Neural progenitor cell (in vitro differentiated cells): Measurements from ENCODE around the gene RIMKLA. TPM values are rescaled to one million over a fixed set of nuclear protein-coding genes. Genes with fewer than 3 reads are reported as not detected.

Experiments
- DNase-seq: peaks from one replicate; pipeline ENCODE4 v3.0.0-alpha.2; 2016; ENCODE audit warnings: low spot score
- H2AFZ ChIP-seq: fragments of 200-600 bp; sonication (generic); replicated peaks from 2 replicates; pipeline ENCODE4 v1.6.1; 2016; ENCODE audit warnings: antibody characterized with exemption
- H3F3A ChIP-seq: fragments of 200-600 bp; sonication (generic); 2 replicates; pipeline ENCODE4 v1.6.1; 2016; ENCODE audit warnings: antibody characterized with exemption, low read depth
- H3K27ac ChIP-seq: fragments of 200-600 bp; sonication (generic); 2 replicates; pipeline ENCODE4 v1.5.1; 2016; ENCODE audit warnings: mild to moderate bottlenecking
- H3K27me3 ChIP-seq: fragments of 200-600 bp; sonication (generic); 2 replicates; pipeline ENCODE4 v1.6.1; 2016; ENCODE audit warnings: mild to moderate bottlenecking, moderate library complexity
- H3K36me3 ChIP-seq: fragments of 200-600 bp; sonication (generic); 2 replicates; pipeline ENCODE4 v1.5.1; 2016
- H3K4me1 ChIP-seq: fragments of 200-600 bp; sonication (generic); 2 replicates; pipeline ENCODE4 v1.6.1; 2016; ENCODE audit warnings: mixed run types
- H3K4me2 ChIP-seq: fragments of 200-600 bp; sonication (generic); 2 replicates; pipeline ENCODE4 v1.6.1; 2016
- H3K4me3 ChIP-seq: fragments of 200-600 bp; sonication (generic); 2 replicates; pipeline ENCODE4 v1.5.1; 2016
- H3K79me2 ChIP-seq: fragments of 200-600 bp; sonication (generic); 2 replicates; pipeline ENCODE4 v1.6.1; 2016; ENCODE audit warnings: low read depth
- H3K9ac ChIP-seq: fragments of 200-600 bp; sonication (generic); 2 replicates; pipeline ENCODE4 v1.6.1; 2016
- H3K9me3 ChIP-seq: fragments of 200-600 bp; sonication (generic); 2 replicates; pipeline ENCODE4 v1.5.1; 2016; ENCODE audit warnings: low read depth
- H4K20me1 ChIP-seq: fragments of 200-600 bp; sonication (generic); 2 replicates; pipeline ENCODE4 v1.6.1; 2016; ENCODE audit warnings: low read depth
- H3K27ac Mint-ChIP-seq: 3 replicates; pipeline ENCODE4 v1.8.0; 2021; ENCODE audit warnings: mixed read lengths
- H3K27me3 Mint-ChIP-seq: 2 replicates; pipeline ENCODE4 v1.8.0; 2022; ENCODE audit warnings: low read depth, mild to moderate bottlenecking, inconsistent platforms, moderate library complexity, mixed read lengths; ENCODE audit not compliant: insufficient read depth
- H3K36me3 Mint-ChIP-seq: 3 replicates; pipeline ENCODE4 v1.8.0; 2021; ENCODE audit warnings: mixed read lengths
- H3K4me1 Mint-ChIP-seq: 3 replicates; pipeline ENCODE4 v1.8.0; 2021; ENCODE audit warnings: mixed read lengths
- H3K4me3 Mint-ChIP-seq: 3 replicates; pipeline ENCODE4 v1.8.0; 2021; ENCODE audit warnings: mild to moderate bottlenecking, moderate library complexity, mixed read lengths
- H3K9me3 Mint-ChIP-seq: 3 replicates; pipeline ENCODE4 v1.8.0; 2020; ENCODE audit warnings: mixed read lengths
- CTCF ChIP-seq: fragments of 200-600 bp; sonication (generic); IDR thresholded peaks from 2 replicates; pipeline ENCODE4 v1.5.1; 2017; ENCODE audit warnings: antibody characterized with exemption, mild to moderate bottlenecking
- EZH2 ChIP-seq: fragments of 200-600 bp; sonication (generic); IDR thresholded peaks from 2 replicates; pipeline ENCODE4 v1.6.1; 2017; ENCODE audit warnings: antibody characterized with exemption, mild to moderate bottlenecking, moderate library complexity
- EZH2phosphoT487 ChIP-seq: fragments of 200-600 bp; sonication (generic); IDR thresholded peaks from 2 replicates; pipeline ENCODE4 v1.6.1; 2017; ENCODE audit warnings: antibody characterized with exemption
- total RNA-seq: library from RNA; depleted of rRNA; stranded (reverse); fragments of >200 nt; gene quantifications from 2 replicates; pipeline ENCODE4 v1.2.3, GENCODE V29; 2015; ENCODE audit warnings: low replicate concordance

The RIMKLA gene
- total RNA-seq, 1 donor from 2014 or later = 5.4 TPM

DNA sequence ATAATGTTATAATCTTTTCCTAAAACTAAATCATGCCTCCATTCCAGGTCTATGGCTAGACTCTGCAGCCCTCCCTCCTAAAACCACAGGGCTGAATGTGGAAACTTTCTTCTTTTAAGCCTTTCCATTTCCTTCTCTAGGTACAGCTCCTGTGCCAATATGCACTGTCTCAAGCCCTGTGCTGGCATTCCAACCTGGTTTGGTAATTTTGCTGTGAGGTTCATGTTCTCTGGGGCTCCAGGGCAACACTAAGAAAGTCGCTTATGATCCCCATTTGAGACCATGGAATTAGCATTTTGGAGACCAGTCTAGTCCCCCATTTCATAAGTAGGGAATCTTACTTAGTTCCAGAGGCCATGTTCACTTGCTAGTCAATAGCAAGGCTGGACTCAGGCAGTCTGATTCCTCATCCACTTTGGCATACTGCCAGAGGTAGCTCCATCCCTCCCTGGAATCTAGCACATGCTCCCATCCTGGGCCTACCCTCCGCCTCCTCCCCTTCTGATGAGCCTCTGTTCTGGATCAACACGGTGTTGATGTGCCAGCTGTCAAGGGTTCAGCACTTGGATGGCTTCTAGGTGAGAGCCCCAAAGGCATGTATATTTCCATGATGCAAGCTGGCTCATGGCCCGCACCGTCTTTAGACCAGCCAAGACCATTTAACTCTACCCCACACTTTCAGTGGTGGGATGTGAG lies 38.7 kb downstream of the RIMKLA start:
- Histone ChIP-seq H3K4me3 (no peak overlapping the region), H3F3A (peaks cover 11% of the 10 kb centered on the region), H3K4me2 (peak overlapping the region; percentile 38), H3K27me3 (no peaks in the 10 kb centered on the region), H3K79me2 (no peaks in the 10 kb centered on the region), H2AFZ (no peak overlapping the region), H3K9ac (no peak overlapping the region), H4K20me1 (no peaks in the 10 kb centered on the region), H3K27ac (no peak overlapping the region), H3K9me3 (no peaks in the 10 kb centered on the region), H3K36me3 (no peaks in the 10 kb centered on the region), H3K4me1 (peaks cover 18% of the 10 kb centered on the region)
- Mint-ChIP-seq H3K36me3 (no peaks in the 10 kb centered on the region), H3K9me3 (no peaks in the 10 kb centered on the region), H3K27me3 (peaks cover 2% of the 10 kb centered on the region), H3K4me1 (peaks cover 32% of the 10 kb centered on the region), H3K4me3 (no peak overlapping the region), H3K27ac (no peak overlapping the region)
- DNase-seq = no peak
- TF ChIP-seq CTCF (no peak), EZH2 (no peak), EZH2phosphoT487 (no peak)

- Mint-ChIP-seq H3K4me1 (peaks cover 32% of the 10 kb centered on the region), H3K4me3 (no peak overlapping the region), H3K9me3 (no peaks in the 10 kb centered on the region), H3K27ac (no peak overlapping the region), H3K36me3 (no peaks in the 10 kb centered on the region), H3K27me3 (peaks cover 2% of the 10 kb centered on the region)
- peaks cover 18% of the 10 kb centered on the region for H3K4me1 ChIP-seq
- peaks cover 11% of the 10 kb centered on the region for H3F3A ChIP-seq
- H3K9me3 ChIP-seq = no peaks in the 10 kb centered on the region
- H3K9ac ChIP-seq = no peak overlapping the region
- TF ChIP-seq CTCF = no peak
- no peak for TF ChIP-seq EZH2
- no peak for TF ChIP-seq EZH2phosphoT487
- no peaks in the 10 kb centered on the region for H3K27me3 ChIP-seq
- no peak overlapping the region for H2AFZ ChIP-seq
- no peak overlapping the region for H3K27ac ChIP-seq
- no peak for DNase-seq
- no peaks in the 10 kb centered on the region for H3K79me2 ChIP-seq
- no peaks in the 10 kb centered on the region for H4K20me1 ChIP-seq
- no peak overlapping the region for H3K4me2 ChIP-seq
- no peak overlapping the region for H3K4me3 ChIP-seq
- no peaks in the 10 kb centered on the region for H3K36me3 ChIP-seq
These were observed 39.5 kb downstream of the RIMKLA start for GRCh38 chr1:42420121-42420520.

DNA sequence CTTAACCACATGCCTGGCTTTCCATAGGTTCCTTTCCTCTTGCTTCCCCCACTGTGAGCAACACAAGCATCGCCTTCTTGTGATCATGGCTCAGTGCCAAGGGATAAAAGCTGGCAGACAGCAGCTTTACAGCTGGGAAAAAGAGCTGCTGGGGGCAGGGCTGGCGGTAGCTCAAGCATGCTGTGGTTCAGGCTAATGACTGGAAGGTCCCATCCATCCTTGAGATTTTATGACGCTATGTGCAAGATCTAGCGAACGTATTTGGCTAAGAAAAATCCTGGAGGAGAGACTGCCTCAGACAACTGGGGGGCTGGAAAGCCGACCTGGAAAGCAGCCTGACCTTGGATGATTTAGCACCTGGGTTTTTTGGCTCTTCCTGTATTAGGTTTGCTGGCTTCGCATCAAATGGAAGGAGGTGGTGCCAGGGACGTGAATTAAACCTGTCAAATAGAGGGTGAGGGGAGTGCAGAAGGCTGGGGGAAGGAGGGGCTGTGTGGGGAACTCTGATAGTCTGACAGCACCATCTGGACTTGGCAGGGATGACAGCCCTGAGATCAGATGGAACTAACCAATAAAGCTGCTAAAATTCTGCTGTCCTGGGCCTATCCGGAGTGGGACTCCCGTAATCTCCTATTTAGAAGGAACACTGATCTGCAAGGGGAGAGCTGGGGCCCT lies 40.5 kb downstream of the RIMKLA start:
- no peak overlapping the region for H2AFZ ChIP-seq
- no peaks in the 10 kb centered on the region for H3K79me2 ChIP-seq
- H3K4me2 ChIP-seq = no peak overlapping the region
- TF ChIP-seq EZH2 (no peak), EZH2phosphoT487 (no peak), CTCF (no peak)
- H3K36me3 ChIP-seq = no peaks in the 10 kb centered on the region
- peaks cover 18% of the 10 kb centered on the region for H3K4me1 ChIP-seq
- H3K4me3 ChIP-seq = no peak overlapping the region
- Mint-ChIP-seq H3K36me3 (no peaks in the 10 kb centered on the region), H3K27ac (no peak overlapping the region), H3K4me1 (peaks cover 32% of the 10 kb centered on the region), H3K9me3 (no peaks in the 10 kb centered on the region), H3K27me3 (peaks cover 2% of the 10 kb centered on the region), H3K4me3 (peak overlapping the region; percentile 15)
- H4K20me1 ChIP-seq = no peaks in the 10 kb centered on the region
- H3K9ac ChIP-seq = no peak overlapping the region
- peak; percentile 22 for DNase-seq
- H3K9me3 ChIP-seq = no peaks in the 10 kb centered on the region
- H3F3A ChIP-seq = peaks cover 11% of the 10 kb centered on the region
- no peak overlapping the region for H3K27ac ChIP-seq
- no peaks in the 10 kb centered on the region for H3K27me3 ChIP-seq
